A204.1 (cell line): ENCODE measurements around the gene GCK.

Source experiments
- FAIRE-seq: peaks from 2 replicates; lab custom pipeline; 2012; peaks lifted over from hg19 to GRCh38; lab: Jason Lieb, UNC

Gene GCK

DNA sequence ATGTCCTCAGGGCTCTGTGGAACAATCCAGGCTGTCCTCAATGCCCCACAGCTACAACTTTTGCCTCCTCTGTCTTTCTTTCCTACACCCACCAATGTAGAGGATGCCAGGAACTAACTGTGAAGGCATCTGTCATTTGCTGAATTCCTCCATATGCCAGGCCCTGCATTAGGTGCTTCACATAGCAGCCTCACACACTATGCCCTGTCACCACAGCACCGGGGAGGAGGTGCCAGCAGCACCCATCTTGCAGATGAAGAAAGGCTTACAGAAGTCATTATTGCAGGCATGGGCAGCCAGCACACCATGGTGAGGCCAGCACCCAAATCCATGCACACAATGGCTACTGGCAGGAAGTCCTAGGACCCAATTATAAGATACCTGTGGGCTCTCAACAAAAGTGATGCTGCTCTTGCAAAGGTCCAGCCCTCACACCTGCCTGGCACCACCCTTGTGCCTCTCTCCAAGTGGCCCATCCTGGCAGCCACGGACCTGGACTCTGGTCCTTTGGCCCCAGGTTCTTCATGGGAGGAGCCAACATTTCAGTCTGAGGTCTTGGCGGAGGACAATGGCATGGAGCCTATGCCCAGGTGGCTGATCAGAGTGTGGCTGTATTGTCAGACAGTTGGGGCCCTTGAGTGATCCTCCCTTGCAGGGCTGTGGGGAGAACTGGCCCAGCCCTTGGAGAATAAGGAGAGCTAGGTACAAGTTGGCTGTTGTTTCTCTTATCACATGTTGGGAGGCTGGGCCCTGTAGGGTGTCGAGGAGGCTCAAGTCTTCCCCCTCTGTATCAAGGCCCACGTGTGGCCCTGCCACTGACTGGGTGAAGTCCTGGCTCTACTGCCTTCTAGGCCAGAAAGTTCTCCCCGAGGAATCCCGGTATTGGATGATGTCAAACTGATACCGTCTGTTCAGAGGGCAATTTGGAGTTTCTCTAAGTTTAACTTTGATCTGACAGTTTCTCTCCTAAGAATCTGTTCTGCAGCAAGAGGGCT, 33.8 kb downstream of the GCK start:
- no peak for FAIRE-seq

DNA sequence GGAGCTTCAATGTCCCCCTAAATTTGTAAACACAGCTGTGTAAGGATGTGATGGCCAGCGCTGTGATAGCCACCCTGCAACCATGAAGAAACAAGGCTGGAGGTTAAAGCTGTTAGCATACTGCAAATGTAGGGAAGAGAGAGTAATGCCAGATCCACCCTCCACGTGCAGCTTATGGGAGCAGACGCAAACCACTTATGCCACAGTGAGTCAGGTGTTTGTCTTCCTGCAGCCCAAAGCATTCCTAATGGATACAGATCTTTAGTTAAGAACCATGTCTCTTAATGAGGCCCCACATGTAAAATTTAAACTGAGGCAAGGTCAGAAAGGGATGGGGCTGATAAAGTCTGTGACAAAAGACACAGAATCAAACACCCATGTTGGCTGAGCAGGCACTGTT, 34.5 kb downstream of the GCK start:
- FAIRE-seq, result no peak

DNA sequence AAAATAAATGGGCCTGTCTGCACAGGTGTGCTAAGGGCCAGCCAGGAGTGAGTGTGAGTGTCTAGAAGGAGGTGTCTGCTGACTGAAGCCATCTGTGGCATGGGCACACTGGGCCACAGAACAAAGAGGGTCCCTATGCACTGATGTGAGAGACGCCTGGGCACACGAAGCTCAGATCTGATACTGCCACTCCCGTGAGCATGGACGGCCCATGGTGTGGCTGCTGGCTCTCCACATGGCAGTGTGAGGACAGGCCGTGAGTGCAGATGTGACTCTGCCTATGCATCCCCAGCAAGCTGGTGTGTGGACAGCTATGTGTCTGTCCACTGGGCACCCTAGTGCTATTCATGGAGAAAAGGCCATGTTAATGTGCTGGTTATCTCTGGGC, 35.3 kb downstream of the GCK start:
- FAIRE-seq, result no peak

DNA sequence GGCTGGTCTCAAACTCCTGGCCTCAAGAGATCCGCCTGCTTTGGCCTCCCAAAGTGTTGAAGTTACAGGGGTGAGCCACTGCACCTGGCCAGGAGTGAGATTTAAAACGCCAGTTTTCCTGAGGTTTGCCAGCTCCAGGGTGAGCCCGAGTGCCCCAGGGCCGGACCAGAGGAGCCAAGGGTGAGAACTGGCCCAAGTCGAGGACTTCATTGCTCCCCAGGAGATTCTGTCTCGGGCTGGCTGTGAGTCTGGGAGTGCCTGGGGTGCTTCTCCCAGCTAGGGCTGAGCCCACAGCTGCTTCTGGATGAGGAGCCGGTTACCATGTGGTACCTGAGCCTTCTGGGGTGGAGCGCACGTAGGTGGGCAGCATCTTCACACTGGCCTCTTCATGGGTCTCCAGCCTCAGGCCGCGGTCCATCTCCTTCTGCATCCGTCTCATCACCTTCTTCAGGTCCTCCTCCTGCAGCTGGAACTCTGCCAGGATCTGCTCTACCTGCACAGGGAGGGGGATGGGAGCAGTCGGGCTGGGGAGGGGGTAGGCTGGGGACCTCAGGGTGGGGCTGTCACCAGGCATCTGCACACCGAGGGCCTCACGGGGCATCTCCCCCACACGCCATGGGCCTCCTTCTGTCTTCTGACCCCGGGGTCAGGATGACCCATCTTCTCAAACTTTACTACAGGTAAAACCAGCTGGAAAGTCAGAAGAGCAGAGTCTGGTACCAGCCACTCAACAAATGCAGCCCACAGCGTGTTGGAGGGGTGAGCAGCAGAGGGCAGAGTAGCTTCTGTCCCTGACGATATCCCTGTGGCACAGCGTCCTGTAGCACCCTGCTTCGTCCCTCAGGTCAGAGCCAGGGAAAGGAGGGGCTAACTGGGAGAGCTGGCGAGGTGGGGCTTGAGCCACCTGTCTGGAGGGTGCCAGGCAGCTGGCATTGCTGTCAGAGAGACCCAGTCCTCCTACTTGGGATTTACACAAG, 36.0 kb downstream of the GCK start:
- FAIRE-seq, result no peak

DNA sequence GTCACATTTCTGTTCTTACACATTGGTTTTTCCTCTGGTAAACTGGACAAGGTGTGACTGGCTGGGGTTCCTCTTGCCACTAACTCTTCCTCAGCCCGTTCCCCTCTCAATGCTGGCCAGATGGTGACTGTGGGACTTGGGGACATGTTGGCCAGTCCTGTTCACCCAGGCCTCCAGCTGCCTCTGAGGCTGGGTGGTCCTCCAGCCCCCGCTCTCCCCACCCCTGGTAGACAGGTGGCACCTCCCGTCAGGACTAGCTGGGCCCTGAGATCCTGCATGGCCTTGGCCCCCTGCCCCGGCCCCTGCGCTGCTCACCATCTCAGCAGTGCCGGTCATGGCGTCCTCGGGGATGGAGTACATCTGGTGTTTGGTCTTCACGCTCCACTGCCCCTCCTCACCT, 37.3 kb downstream of the GCK start:
- no peak for FAIRE-seq

DNA sequence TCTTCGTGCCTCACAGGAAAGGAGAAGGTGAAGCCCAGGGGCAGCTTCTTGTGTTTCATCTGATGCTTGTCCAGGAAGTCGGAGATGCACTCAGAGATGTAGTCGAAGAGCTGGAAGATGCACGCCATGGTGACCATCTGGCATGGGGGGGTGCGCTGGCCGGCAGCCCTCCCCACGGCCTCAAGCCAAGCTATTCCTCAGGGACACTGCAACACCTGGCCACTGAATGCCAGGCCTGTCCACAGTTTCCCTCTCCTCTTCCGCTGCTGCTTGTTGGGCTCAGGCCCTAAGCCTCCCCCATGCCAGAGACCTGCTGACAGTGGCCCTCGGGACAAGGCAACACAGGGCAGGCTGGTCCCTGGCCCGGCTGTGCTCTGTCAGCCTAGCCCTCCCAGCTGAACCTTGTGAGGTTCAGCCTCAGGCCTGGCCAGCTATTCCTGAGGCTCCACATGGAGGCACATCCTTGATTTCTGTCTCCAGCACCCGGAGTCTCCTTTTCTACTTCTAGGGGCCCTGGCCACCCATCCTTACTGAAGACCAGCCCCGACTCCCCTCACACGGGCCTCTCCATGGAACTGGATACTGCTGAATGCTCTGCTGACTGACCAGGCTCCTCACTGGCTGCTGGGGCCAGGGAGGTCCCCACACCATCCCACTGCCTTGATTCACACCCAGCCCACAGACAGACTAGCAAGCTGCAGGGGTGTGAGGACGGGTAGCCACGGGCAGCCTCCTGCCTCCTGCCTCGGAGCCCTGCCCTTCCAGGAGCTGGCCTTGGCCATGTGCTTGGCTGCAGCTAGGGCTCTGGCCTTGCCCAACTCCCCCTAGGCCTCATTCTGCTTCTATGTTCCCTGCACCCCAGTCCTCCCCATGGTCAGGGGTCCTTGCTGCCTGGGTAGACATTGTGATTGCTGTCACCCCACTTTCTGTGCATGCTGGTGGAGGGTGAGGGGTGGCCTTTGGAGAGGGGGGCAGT, 38.0 kb downstream of the GCK start:
- no peak for FAIRE-seq

DNA sequence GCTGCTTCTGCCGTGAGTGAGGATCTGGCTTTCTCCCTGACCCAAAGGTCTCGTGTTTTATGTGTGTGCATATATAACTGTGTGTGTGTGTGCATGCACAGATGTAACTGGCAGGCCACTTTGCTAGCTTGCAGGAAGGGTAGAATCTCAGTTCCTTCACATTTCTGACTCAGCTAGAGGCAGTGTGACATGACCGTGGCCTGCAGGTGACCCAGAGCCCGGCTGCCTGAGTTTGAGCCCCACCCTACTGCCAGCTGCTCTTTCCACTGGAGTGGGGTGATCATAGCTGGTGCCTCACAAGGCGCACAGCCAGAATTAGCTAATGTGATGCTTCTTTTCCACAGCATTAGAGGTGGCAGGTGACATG, 38.8 kb downstream of the GCK start:
- FAIRE-seq, result no peak

DNA sequence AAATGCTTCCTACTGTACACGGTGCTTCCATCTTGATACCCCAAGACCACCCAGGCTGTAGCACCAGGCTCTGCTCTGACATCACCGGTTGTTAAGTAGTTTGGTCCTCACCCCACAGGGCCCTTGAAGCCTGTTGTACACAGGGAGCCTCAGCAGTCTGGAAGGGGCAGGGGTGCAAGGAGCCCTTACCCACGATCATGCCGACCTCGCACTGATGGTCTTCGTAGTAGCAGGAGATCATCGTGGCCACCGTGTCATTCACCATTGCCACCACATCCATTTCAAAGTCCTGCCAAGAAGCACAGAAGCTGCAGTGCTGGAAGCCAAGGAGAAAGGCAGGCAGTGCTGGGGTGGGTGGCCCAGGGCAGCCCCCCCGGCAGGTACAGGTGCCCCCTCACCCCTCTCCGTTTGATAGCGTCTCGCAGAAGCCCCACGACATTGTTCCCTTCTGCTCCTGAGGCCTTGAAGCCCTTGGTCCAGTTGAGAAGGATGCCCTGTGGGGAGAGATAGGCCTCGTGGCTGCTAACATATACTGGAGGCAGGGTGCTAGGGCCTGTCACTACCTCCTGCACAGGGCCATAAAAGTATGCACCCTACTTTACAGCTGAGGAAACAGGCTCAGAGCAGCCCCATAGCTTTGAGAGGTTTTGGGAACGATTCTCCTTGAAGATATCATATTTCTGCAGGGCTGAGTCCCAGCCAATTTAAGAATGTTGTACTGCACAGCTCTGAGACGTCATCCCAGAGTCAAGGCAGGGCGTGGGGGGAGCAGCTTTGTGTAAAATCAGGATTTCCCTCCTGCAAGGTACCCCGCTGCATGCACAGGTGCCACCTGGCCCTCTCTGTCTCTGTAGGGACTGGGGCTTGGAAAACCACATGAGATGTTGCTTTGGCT, 39.4 kb downstream of the GCK start:
- FAIRE-seq, result no peak

DNA sequence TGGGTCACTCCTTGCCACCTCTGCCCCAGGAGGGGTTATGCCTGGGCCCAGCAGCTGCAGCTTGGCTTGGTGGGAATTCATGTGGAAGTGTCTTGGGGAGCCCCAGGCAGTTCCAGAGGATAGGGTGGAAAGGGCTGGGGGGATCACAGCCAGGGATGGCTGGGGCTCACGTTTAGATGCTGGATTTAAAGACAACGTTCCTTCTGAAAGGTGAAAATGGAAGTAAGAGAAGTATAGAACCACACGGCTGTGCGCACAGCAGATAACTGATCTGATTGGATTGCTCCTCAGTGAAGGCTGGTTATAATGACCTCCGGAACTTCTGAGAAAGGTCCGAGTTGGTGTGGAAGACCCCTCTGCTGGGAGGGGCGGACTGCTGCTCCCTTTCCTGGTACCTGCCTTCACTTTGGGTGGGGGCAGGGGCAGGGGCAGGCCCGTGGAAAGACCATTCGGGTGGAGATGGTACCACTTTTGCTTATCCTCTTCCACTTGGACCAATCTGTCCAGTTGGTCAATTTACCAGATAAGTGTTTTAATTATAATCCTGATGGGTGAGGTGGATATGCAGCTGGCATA, 40.2 kb downstream of the GCK start:
- FAIRE-seq, result no peak

DNA sequence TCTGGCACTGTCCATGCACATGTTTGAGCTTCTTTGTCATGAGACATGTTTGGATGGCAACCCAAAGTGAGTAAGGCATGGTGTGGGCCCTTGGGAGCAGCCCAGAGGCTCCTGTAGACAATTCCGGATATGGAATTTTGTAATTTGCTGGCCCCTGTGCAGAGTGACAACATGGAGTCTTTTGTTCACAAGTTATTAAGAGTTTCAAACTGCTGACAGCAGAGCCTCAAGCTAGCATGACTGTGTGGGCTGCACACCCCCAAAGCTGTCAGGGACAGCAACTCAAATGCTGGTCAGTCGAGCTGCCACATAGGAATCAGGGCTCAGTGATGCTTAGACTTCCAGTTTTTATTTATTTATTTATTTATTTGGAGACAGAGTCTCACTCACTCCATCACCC, 41.1 kb downstream of the GCK start:
- FAIRE-seq, result no peak

DNA sequence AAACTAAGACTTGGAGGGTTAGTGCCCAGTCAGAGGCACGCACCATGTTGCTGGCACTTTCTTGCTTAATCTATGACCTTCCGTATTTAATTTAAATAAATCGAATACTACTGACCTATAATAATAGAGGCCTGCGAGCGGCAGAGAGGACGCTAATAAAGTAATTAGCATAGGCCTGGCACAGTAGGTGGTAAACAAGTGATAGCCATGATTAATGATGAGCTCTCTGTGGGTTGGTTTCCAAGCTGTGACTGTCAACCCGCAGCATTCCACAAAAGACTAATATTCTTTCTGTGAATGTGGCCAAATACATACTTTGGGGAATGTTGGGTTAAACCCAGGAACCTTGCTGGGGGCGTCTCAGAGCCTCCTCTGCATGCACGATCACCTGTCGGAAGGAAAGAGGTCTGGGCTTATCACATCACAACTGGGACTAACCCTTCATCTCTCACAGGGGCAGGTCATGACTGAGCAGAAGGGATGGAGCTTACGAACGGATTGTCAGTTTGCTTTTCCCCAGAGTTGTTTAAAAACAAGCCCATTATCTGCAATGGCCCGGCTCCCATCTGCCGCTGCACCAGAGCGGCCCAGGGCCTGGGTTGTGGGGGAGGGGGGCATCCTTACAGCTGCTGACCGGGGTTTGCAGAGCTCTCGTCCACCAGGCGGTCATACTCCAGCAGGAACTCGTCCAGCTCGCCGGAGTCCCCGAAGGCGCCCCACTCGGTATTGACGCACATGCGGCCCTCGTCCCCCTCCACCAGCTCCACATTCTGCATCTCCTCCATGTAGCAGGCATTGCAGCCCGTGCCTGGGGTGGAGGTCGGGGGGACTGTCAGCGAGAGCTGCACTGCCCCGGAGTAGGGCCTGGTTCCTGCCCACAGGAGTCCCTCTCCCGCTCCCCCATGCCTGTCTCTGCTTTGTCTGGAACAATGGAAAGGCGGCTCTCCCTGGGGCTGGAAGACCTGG, 41.9 kb downstream of the GCK start:
- no peak for FAIRE-seq

DNA sequence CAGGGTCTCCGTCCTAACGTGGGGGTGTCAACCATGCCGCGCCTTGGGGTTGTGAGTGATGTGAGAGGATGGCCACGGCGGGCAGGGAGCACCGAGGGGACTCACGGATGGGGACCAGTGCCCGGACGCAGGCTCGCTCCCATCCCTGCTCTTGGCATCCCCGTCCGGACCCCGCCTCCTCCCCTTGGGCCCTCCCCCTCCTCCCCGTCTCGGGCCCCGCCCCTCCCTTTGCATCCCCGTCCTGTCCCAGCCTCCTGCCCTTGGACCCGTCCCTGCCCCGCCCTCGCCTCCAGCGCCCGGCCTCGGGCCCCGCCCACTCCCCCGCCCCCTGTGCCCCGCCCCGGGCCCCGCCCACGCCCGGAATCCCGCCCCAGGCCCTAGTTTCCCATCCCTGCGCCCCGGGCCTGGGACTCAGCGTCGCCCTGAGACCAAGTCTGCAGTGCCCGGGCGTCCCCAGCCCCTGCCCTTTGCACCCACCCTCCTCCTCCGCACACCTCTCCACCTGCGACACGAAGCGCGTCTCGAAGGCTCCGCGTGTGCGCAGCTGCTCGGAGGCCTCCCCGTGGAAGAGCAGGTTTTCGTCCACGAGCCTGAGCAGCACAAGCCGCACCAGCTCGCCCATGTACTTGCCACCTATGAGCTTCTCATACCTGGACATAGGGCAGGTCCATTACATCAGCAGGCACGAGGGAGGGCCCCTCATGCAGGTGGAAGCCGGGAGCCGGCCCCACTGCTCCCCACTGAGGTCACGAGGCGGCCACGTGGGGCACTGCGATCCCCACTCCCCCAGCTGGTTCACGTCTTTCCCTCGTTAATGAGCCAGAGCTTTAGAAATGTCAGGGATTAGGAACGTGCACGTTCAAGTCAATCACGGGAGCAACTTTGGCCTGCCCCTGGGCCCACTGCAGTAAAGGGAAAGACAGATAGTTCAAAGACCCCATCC, 43.0 kb downstream of the GCK start:
- FAIRE-seq, result no peak

DNA sequence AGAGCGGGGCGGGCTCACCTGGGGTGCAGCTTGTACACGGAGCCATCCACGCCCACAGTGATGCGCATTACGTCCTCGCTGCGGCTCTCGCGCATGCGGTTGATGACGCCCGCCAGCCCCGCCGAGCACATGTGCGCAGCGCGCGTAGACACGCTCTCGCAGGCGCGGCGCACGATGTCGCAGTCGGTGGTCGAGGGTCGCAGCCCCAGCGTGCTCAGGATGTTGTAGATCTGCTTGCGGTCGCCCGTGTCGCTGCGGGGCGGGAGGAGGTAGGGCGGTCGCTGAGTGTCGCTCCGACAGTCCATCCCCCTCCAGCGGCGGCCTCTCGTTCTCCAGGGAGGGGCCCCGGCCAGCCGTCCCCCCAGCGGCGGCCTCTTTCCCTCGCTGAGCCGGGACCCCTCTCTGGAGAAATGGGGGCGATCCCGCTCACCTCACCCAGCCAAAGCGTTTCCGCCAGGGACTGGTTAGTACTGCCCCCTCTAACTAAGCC, 43.7 kb downstream of the GCK start:
- FAIRE-seq, result no peak

DNA sequence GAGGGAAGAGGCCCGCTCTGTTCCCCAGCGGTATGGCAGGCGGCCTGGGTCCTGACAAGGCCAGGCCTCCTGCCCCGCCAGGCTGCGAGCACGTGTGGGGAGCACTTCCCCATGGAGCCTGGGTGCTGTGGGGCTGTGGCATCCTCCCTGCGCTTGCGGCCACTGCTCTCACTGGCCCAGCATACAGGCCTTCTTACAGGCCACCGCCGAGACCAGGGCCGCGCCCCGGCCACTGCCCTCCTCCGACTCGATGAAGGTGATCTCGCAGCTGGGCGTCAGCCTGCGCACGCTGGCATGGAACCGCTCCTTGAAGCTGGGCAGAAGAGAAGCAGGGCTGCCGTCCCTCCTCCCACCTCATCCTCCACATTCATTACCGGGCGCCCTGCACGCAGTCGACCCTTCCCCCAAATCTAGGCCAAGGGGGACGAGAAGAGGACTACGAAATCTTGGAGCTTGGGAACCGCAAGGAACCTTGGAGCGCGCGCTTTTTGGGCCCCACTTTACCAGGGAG, 44.2 kb downstream of the GCK start:
- no peak for FAIRE-seq

DNA sequence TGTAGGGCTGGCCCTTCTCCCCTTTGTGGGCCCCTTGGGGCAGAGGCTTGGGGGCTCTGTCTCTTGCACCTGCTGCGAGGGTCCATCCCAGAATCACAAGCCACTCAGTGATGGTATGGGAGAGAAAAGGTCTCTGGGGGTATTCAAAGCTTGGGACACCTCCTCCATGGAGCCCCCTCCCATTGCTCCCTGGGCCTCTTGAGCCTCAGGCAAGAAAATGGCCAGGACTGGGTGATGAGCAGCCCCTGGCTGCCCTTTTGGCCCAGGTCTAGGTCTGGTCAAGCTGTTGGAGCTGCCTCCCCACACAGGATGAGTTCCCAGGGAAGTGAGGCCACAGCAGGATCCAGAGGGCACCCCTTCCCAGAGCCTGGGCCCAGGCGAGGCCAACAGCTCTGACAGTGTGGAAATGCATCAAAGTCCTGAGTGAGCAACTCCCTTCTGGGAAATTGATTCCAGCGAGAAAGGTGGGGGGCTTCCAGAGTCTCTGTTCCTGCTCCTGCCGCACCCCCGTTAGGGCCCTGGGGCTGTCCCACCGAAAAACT, 44.7 kb downstream of the GCK start:
- no peak for FAIRE-seq

DNA sequence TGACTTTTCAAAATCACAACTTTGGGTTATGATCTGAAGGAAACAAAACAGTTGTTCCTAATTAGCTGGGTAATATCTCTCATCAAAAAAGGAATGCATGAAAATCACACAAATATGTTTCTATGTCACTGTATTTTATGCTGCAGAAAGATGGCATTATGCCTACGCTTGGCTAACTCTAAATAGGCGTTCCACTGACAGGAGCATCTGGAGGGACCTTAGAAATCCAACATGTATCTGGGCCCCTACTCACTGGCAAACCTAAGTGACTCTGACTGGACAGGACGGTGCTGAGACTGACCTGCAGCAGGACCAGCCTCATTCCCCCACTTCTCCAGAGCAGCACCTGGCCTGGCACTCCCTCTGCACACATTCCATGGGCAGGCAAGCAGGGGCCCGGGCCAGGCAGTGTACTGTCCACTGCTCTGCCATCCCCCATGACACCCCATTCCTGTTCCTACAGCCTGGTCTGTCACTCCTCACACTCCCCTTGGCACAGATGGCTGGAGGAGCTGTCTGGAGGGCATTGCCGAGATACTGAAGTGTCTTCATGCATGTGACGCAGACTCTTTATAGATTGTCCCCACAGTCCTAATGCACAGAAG, 45.5 kb downstream of the GCK start:
- FAIRE-seq, result no peak

DNA sequence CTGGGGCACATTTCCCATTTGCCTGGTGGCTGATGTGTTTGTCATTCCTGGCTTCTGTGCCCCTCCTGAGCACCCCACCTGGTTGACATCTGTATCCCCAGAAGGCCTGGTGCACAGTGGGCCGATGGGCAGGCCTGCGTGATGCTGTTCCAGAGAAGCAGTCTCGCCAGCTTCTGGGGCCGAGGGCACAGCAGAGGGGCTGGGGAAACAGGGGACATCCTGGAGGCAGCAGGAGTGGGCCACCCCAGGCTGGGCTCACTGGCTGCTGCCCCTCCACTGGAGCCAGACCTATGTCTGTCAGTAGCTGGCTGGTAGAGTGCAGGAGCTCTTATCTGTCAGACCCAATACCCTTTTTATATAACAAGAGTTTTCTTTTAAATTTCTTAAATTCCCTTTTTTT, 47.2 kb downstream of the GCK start:
- no peak for FAIRE-seq
